ENCODE measurements around the gene ABCC9.

The ABCC9 gene

DNA sequence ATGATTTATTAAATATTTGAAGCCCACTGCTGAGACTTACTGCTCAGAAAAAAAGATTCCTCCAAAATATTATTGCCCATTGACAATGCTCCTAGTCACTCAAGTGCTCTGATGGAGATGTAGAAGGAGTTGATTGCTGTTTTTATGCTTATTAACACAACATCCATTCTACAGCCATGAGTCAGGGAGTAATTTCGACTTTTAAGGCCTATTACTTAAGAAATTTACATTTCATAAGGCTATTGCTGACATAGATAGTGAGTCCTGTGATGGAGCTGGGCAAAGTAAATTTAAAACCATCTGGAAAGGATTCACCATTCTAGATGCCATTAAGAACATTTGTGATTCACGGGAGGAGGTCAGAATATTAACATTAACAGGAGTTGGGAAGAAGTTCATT is 171.9 kb downstream of the ABCC9 start:
- TF ChIP-seq, protein P1, sequence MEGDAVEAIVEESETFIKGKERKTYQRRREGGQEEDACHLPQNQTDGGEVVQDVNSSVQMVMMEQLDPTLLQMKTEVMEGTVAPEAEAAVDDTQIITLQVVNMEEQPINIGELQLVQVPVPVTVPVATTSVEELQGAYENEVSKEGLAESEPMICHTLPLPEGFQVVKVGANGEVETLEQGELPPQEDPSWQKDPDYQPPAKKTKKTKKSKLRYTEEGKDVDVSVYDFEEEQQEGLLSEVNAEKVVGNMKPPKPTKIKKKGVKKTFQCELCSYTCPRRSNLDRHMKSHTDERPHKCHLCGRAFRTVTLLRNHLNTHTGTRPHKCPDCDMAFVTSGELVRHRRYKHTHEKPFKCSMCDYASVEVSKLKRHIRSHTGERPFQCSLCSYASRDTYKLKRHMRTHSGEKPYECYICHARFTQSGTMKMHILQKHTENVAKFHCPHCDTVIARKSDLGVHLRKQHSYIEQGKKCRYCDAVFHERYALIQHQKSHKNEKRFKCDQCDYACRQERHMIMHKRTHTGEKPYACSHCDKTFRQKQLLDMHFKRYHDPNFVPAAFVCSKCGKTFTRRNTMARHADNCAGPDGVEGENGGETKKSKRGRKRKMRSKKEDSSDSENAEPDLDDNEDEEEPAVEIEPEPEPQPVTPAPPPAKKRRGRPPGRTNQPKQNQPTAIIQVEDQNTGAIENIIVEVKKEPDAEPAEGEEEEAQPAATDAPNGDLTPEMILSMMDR (conservative IDR thresholded peaks at IDR 0.05; ENCODE audit: control insufficient read depth, insufficient read depth, low read depth, low read length): no peak
- H3K4me3 ChIP-seq (ENCODE audit: control insufficient read depth, low read depth, low read length): no peak overlapping the region
- peak; percentile 44 for DNase-seq (ENCODE audit: low read depth)

DNA sequence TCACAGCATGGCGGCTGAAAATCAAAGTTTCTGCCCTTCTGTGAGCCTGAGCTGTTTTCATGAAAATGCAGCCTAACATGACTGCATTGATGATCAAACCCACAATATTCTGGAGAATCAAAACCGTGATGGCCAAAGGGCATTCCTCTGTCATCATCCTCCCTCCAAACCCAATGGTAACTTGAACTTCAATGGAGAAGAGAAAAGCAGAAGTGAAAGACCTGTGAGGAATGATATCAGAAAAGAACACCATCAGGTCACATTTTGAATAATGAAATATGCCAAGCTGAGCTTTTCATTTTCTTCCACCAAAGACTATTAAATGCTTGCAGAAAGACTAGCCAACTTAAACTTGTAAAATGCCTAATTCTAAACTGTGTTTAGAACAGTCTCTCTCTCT is 174.8 kb downstream of the ABCC9 start:
- H3K4me3 ChIP-seq (ENCODE audit: control insufficient read depth, low read depth, low read length): no peak overlapping the region
- TF ChIP-seq, protein P1 (conservative IDR thresholded peaks at IDR 0.05; ENCODE audit: control insufficient read depth, insufficient read depth, low read depth, low read length): no peak
- DNase-seq (ENCODE audit: low read depth): no peak

DNA sequence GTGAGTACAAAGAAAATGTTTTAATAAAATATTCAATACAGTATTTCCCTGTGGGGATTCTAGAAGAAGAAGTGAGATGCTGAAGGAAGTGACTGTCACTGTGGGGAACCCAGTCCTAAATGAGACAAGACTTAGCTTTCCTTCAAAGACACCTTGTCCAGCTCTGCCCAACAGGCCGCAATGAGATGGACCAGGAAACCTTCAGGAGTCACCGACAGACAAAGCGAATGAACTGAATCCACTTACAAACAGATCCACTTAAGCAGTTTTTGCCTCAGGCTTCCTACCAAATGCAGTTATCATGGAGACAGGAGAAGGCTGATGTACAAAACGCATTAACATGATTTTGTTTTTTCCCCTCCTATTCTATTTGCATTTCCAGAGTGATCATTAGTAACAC is 176.3 kb downstream of the ABCC9 start:
- DNase-seq (ENCODE audit: low read depth): no peak
- TF ChIP-seq, protein P1 (conservative IDR thresholded peaks at IDR 0.05; ENCODE audit: control insufficient read depth, insufficient read depth, low read depth, low read length): no peak
- no peak overlapping the region for H3K4me3 ChIP-seq (ENCODE audit: control insufficient read depth, low read depth, low read length)

DNA sequence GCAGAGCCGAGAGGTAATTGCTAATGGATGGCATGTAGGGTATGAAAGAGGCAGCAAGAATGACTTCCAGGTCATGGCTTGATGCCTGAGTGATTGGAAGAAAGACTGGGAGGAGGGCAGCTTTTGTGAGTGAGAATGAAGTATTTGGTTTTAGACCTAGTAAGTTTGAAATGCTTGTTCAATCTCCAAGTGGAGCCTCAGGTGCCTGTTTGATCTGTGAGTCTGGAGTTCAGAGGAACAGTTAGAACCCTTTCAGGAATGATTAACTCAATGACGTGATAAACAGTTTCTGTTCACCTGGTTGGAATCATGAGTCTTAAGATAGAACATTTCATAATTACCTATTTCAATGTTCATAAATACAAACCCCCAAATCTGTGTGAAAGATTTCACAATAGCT is 177.2 kb downstream of the ABCC9 start:
- no peak for DNase-seq (ENCODE audit: low read depth)
- H3K4me3 ChIP-seq (ENCODE audit: control insufficient read depth, low read depth, low read length): no peak overlapping the region
- TF ChIP-seq, protein P1 (conservative IDR thresholded peaks at IDR 0.05; ENCODE audit: control insufficient read depth, insufficient read depth, low read depth, low read length): no peak

DNA sequence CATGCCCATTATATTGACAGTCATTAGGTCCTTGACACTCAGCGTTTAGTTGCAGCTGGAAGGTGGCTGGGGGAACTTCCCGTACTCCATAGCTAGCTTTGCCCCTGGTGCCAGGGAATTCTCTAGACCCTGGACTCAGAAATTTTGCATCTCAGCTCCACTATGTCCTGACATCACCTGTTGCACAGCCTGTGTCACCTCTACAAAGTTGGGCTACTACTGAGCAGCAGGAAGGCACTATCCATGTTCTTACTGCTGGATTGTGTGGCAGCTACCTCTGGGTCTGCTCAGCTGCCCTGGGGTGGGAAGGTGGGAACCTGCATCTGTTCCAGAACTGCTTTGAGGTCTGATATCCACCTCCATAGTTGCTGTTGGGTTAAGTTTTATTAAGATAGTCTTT is 177.7 kb downstream of the ABCC9 start:
- no peak for DNase-seq (ENCODE audit: low read depth)
- no peak overlapping the region for H3K4me3 ChIP-seq (ENCODE audit: control insufficient read depth, low read depth, low read length)
- TF ChIP-seq, protein P1 (conservative IDR thresholded peaks at IDR 0.05; ENCODE audit: control insufficient read depth, insufficient read depth, low read depth, low read length): no peak

DNA sequence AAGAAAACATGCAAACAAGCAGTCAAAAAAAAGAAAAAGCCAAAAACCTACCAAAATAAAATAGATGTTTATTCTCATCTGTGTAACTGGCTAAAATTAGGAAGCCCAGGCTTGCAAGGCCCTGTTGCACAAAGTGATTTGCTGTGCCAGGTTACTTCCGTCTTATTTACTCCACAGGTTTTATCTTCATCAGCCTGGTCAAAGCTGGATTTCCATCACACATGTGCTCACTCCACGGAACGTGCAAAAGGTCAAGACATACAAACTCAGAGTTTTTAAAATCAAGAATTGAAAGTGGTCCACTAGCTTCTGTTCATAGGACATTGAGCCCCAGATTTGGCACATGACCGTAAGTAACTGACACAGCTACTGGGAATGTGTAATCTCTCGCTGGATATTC is 181.5 kb downstream of the ABCC9 start:
- TF ChIP-seq, protein P1 (conservative IDR thresholded peaks at IDR 0.05; ENCODE audit: control insufficient read depth, insufficient read depth, low read depth, low read length): no peak
- no peak overlapping the region for H3K4me3 ChIP-seq (ENCODE audit: control insufficient read depth, low read depth, low read length)
- no peak for DNase-seq (ENCODE audit: low read depth)

DNA sequence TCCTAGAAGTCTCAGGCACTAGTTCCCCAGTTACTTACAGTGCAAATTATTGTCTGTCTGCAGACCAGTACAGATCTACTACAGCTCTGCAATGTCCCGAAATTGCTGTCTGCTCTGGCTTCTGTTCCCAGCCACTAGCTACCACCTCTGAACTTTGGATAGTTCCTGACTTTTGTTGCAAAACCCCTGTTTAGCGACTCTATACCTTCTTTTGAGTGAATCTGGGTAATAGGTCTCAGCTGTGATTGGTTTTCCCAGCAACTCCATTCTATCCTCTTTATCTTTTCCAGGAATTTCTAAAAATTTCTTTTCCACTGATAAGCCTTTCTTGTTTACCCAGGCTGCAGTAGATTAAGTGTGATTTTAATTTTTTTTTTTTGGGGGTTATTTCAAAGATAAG is 183.5 kb downstream of the ABCC9 start:
- TF ChIP-seq, protein P1 (conservative IDR thresholded peaks at IDR 0.05; ENCODE audit: control insufficient read depth, insufficient read depth, low read depth, low read length): no peak
- no peak for DNase-seq (ENCODE audit: low read depth)
- H3K4me3 ChIP-seq (ENCODE audit: control insufficient read depth, low read depth, low read length): no peak overlapping the region

All from fibroblast of mammary gland (primary cell).